Measurements from ENCODE around the gene PHRF1. TPM values are rescaled to one million over a fixed set of nuclear protein-coding genes. Genes with fewer than 3 reads are reported as not detected.

Gene PHRF1
- polyA plus RNA-seq, 1 donor from 2014 or later: 8.5 TPM

GRCh38 chr11:592501-592900 lies 16.2 kb downstream of the PHRF1 start:
- Histone ChIP-seq H4K20me1 (ENCODE audit: insufficient read depth) (no peaks in the 10 kb centered on the region), H3K4me3 (ENCODE audit: low read length) (no peak overlapping the region), H3K9me2 (ENCODE audit: insufficient read depth, low read length) (no peaks in the 10 kb centered on the region), H3K27me3 (ENCODE audit: insufficient read depth, low read depth, low read length) (no peaks in the 10 kb centered on the region), H3K9me3 (ENCODE audit: low read length) (no peaks in the 10 kb centered on the region), H3K36me3 (ENCODE audit: insufficient read depth, low read length) (peaks cover 4% of the 10 kb centered on the region), H3K9ac (ENCODE audit: low read length) (no peak overlapping the region), H3K79me2 (replicated peaks; ENCODE audit: insufficient read depth, low read length) (no peaks in the 10 kb centered on the region), H3K4me2 (ENCODE audit: low read length) (no peak overlapping the region), H2AFZ (ENCODE audit: low read depth, low read length) (no peak overlapping the region), H3K27ac (ENCODE audit: low read length) (no peak overlapping the region), H3F3A (ENCODE audit: insufficient read depth, low read length, poor library complexity, severe bottlenecking) (no peaks in the 10 kb centered on the region)
- no peak for TF ChIP-seq CTCF (IDR thresholded peaks at IDR 0.05; ENCODE audit: poor library complexity, severe bottlenecking)
- TF ChIP-seq RAD21 (conservative IDR thresholded peaks at IDR 0.05): no peak

- Histone ChIP-seq H2AFZ (ENCODE audit: low read depth, low read length) (no peak overlapping the region), H3K27ac (ENCODE audit: low read length) (no peak overlapping the region), H3K27me3 (ENCODE audit: insufficient read depth, low read depth, low read length) (no peaks in the 10 kb centered on the region), H3K79me2 (replicated peaks; ENCODE audit: insufficient read depth, low read length) (no peaks in the 10 kb centered on the region), H3K9me3 (ENCODE audit: low read length) (no peaks in the 10 kb centered on the region), H4K20me1 (ENCODE audit: insufficient read depth) (no peaks in the 10 kb centered on the region), H3K9me2 (ENCODE audit: insufficient read depth, low read length) (no peaks in the 10 kb centered on the region), H3F3A (ENCODE audit: insufficient read depth, low read length, poor library complexity, severe bottlenecking) (no peaks in the 10 kb centered on the region), H3K36me3 (ENCODE audit: insufficient read depth, low read length) (peaks cover 4% of the 10 kb centered on the region), H3K4me2 (ENCODE audit: low read length) (no peak overlapping the region), H3K4me3 (ENCODE audit: low read length) (no peak overlapping the region), H3K9ac (ENCODE audit: low read length) (no peak overlapping the region)
- TF ChIP-seq MXI1 (conservative IDR thresholded peaks at IDR 0.05; ENCODE audit: poor library complexity, severe bottlenecking) (no peak), RAD21 (conservative IDR thresholded peaks at IDR 0.05) (no peak), EP300 (conservative IDR thresholded peaks at IDR 0.05; ENCODE audit: poor library complexity, severe bottlenecking) (no peak), SMC3 (conservative IDR thresholded peaks at IDR 0.05; ENCODE audit: poor library complexity) (no peak), TAF1 (IDR thresholded peaks at IDR 0.05; ENCODE audit: low read depth) (no peak), CTCF (IDR thresholded peaks at IDR 0.05; ENCODE audit: poor library complexity, severe bottlenecking) (no peak), REST (IDR thresholded peaks at IDR 0.05; ENCODE audit: borderline replicate concordance) (no peak), EZH2 (IDR thresholded peaks at IDR 0.05; ENCODE audit: borderline replicate concordance, insufficient read depth, low read length, poor library complexity, severe bottlenecking) (no peak), POLR2AphosphoS5 (IDR thresholded peaks at IDR 0.05) (no peak)
Observed at GRCh38 chr11:592918-593317, 16.6 kb downstream of the PHRF1 start.
